Glutamatergic neuron (in vitro differentiated cells): Measurements from ENCODE around the gene PIWIL1. TPM values are rescaled to one million over a fixed set of nuclear protein-coding genes. Genes with fewer than 3 reads are reported as not detected.

Source experiments
- DNase-seq: peaks from one replicate; pipeline ENCODE4 v3.0.0; 2022
- H3K27ac Mint-ChIP-seq: one replicate; pipeline ENCODE4 v1.8.0; 2020; ENCODE audit warnings: mild to moderate bottlenecking, mixed read lengths, inconsistent platforms; ENCODE audit not compliant: unreplicated experiment
- H3K27me3 Mint-ChIP-seq: one replicate; pipeline ENCODE4 v1.8.0; 2020; ENCODE audit warnings: mild to moderate bottlenecking, moderate library complexity, mixed read lengths, inconsistent platforms; ENCODE audit not compliant: unreplicated experiment
- H3K36me3 Mint-ChIP-seq: one replicate; pipeline ENCODE4 v1.8.0; 2020; ENCODE audit warnings: mild to moderate bottlenecking, mixed read lengths, inconsistent platforms; ENCODE audit not compliant: unreplicated experiment
- H3K4me1 Mint-ChIP-seq: one replicate; pipeline ENCODE4 v1.8.0; 2020; ENCODE audit warnings: mild to moderate bottlenecking, low read depth, mixed read lengths, inconsistent platforms; ENCODE audit not compliant: unreplicated experiment
- H3K4me3 Mint-ChIP-seq: one replicate; pipeline ENCODE4 v1.8.0; 2020; ENCODE audit warnings: mild to moderate bottlenecking, mixed read lengths, inconsistent platforms; ENCODE audit not compliant: unreplicated experiment
- H3K9me3 Mint-ChIP-seq: one replicate; pipeline ENCODE4 v1.8.0; 2020; ENCODE audit warnings: mild to moderate bottlenecking, moderate library complexity, mixed read lengths, inconsistent platforms; ENCODE audit not compliant: unreplicated experiment
- total RNA-seq: library from RNA; stranded (reverse); fragmentation: NEBNext Ultra II Directional; extraction: Animal tissue kit (Norgen Biotek cat#: 25700); gene quantifications from one replicate; pipeline ENCODE4 v1.2.1, GENCODE V29; 2021; ENCODE audit not compliant: unreplicated experiment
- TF ChIP-seq, protein P1 (sequence below): fragments of 200-600 bp; sonication (generic); IDR thresholded peaks from one replicate; pipeline ENCODE4 v1.5.0; 2021; ENCODE audit not compliant: partially characterized antibody, unreplicated experiment

The PIWIL1 gene
- total RNA-seq, 1 donor from 2014 or later: not detected

DNA sequence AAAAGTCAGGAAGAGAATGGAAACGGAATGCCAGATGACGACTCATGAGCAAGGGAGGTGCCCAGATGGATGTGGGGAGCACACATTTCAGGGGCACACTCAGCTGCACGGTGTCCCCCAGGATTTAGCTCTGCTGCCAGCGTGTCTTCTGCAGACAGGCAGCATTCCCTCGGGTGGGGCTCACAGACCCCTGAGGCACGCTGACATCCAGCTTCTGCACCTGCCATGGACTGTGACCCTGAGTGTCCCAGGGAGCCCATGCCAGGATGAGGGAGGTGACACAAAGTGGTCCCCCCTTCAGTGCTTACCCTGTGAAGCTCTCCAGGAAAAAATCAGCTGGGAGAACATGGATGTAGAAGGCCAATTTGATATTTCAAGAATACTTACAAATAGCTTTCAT is 84.2 kb downstream of the PIWIL1 start:
- TF ChIP-seq, protein P1, sequence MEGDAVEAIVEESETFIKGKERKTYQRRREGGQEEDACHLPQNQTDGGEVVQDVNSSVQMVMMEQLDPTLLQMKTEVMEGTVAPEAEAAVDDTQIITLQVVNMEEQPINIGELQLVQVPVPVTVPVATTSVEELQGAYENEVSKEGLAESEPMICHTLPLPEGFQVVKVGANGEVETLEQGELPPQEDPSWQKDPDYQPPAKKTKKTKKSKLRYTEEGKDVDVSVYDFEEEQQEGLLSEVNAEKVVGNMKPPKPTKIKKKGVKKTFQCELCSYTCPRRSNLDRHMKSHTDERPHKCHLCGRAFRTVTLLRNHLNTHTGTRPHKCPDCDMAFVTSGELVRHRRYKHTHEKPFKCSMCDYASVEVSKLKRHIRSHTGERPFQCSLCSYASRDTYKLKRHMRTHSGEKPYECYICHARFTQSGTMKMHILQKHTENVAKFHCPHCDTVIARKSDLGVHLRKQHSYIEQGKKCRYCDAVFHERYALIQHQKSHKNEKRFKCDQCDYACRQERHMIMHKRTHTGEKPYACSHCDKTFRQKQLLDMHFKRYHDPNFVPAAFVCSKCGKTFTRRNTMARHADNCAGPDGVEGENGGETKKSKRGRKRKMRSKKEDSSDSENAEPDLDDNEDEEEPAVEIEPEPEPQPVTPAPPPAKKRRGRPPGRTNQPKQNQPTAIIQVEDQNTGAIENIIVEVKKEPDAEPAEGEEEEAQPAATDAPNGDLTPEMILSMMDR: no peak
- Mint-ChIP-seq H3K27ac (no peak overlapping the region), H3K4me1 (peaks cover 6% of the 10 kb centered on the region), H3K36me3 (peaks cover 12% of the 10 kb centered on the region), H3K9me3 (peaks cover 15% of the 10 kb centered on the region), H3K4me3 (no peak overlapping the region), H3K27me3 (peaks cover 3% of the 10 kb centered on the region)
- no peak for DNase-seq

Other genes starting within 250 kb of the PIWIL1 start
- gene FZD10, start 175.4 kb upstream of the PIWIL1 start, total RNA-seq: not detected